Breast epithelium (tissue), 3 donors: ENCODE results near the gene MYO1H.

Experiments used
- POLR2A ChIP-seq: fragments of 450-650 bp; IDR thresholded peaks from one replicate; pipeline ENCODE4 v1.6.1; 2016; ENCODE audit warnings: antibody characterized with exemption, mild to moderate bottlenecking, moderate library complexity
- POLR2AphosphoS5 ChIP-seq, 3 donors: sonication (generic); formaldehyde crosslinking; IDR thresholded peaks; one replicate each; pipeline ENCODE4 v1.6.1; 2017; ENCODE audit warnings: antibody characterized with exemption in 3 of 3
- TF ChIP-seq, protein P1 (sequence below), 3 donors: fragments of 450-650 bp; IDR thresholded peaks; one replicate each; pipeline ENCODE4 v1.5.1; 2016 to 2017; ENCODE audit warnings: antibody characterized with exemption in 3 of 3, mild to moderate bottlenecking in 3 of 3, moderate library complexity in 3 of 3

DNA sequence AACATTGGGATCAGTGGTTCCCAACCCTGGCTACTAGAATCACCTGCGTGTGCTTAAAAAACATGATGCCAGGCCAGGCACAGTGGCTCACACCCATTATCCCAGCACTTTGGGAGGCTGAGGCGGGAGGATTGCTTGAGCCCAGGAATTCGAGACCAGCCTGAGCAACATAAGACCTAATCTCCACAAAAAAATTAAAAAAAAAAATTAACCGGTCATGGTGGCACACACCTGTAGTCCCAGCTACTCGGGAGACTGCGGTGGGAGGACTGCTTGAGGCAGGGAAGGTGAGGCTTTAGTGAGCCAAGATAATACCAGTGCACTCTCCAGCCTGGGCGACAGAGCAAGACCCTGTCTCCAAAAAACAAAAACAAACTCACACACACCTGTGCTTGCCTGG is 127.4 kb downstream of the MYO1H start:
- TF ChIP-seq, protein P1, sequence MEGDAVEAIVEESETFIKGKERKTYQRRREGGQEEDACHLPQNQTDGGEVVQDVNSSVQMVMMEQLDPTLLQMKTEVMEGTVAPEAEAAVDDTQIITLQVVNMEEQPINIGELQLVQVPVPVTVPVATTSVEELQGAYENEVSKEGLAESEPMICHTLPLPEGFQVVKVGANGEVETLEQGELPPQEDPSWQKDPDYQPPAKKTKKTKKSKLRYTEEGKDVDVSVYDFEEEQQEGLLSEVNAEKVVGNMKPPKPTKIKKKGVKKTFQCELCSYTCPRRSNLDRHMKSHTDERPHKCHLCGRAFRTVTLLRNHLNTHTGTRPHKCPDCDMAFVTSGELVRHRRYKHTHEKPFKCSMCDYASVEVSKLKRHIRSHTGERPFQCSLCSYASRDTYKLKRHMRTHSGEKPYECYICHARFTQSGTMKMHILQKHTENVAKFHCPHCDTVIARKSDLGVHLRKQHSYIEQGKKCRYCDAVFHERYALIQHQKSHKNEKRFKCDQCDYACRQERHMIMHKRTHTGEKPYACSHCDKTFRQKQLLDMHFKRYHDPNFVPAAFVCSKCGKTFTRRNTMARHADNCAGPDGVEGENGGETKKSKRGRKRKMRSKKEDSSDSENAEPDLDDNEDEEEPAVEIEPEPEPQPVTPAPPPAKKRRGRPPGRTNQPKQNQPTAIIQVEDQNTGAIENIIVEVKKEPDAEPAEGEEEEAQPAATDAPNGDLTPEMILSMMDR (IDR thresholded peaks at IDR 0.05), result no peak
- TF ChIP-seq POLR2AphosphoS5 (IDR thresholded peaks at IDR 0.05), result no peak
- no peak for TF ChIP-seq POLR2A
